GM12878 (cell line): ENCODE data around the gene NXPE4. TPM values are rescaled to one million over a fixed set of nuclear protein-coding genes. Genes with fewer than 3 reads are reported as not detected.
A peak's percentile ranks its signal among the peaks of the same experiment; 100 is the strongest.

Experiments
- ATAC-seq: fragments of 200-7000 bp; cut with Tn5 transposase; 3 replicates; pipeline ENCODE4 v1.9.1; 2020; ENCODE audit warnings: mild to moderate bottlenecking, moderate library complexity
- BruUV-seq: library from RNA; stranded (reverse); fragments of 400-500 nt; replicated peaks from 2 replicates; lab custom pipeline; 2021; lab: Mats Ljungman, UMichigan
- CTCF ChIA-PET: fragments of 300-600 bp; sonication (Branson Sonifier 250); formaldehyde crosslinking; extraction: SDS; loops from one replicate; lab custom pipeline; 2021; ENCODE audit warnings: inconsistent platforms; lab: Yijun Ruan, JAX
- POLR2A ChIA-PET: fragments of 350-600 bp; formaldehyde crosslinking; extraction: SDS; loops from one replicate; lab custom pipeline; 2021; ENCODE audit warnings: inconsistent platforms; lab: Charles Lee
- RAD21 ChIA-PET: fragments of 300-600 bp; sonication (Branson Sonifier 250); formaldehyde crosslinking; loops from one replicate; lab custom pipeline; 2023; ENCODE audit warnings: antibody characterized with exemption; ENCODE audit not compliant: unreplicated experiment; lab: Charles Lee
- SMC1A ChIA-PET: fragments of 300-600 bp; sonication (Branson Sonifier 250); formaldehyde crosslinking; loops from one replicate; lab custom pipeline; 2023; ENCODE audit not compliant: unreplicated experiment, uncharacterized antibody; lab: Charles Lee
- DNase-seq: peaks from one replicate; pipeline ENCODE4 v3.0.0-alpha.2; 2011; ENCODE audit warnings: low read depth, low spot score
- FAIRE-seq: peaks from 3 replicates; lab custom pipeline; 2011; peaks lifted over from hg19 to GRCh38; lab: Jason Lieb, UNC
- H2AFZ ChIP-seq: 2 replicates; pipeline ENCODE4 v1.6.0; 2011; ENCODE audit warnings: low read depth, low read length, control low read depth; ENCODE audit not compliant: control insufficient read depth
- H3K27ac ChIP-seq: 2 replicates; pipeline ENCODE4 v1.5.1; 2011; ENCODE audit warnings: control low read depth; ENCODE audit not compliant: control insufficient read depth, insufficient read depth
- H3K27me3 ChIP-seq, 2 experiments: replicated peaks in 1 of 2; 2 replicates each; pipeline versions ENCODE4 v1.6.0 to v1.6.1; 2011; ENCODE audit warnings: low read length in 1 of 2; ENCODE audit not compliant: control insufficient read depth in 2 of 2, insufficient read depth in 2 of 2
- H3K36me3 ChIP-seq, 2 experiments: 2 replicates each; pipeline ENCODE4 v1.5.1; 2011; ENCODE audit warnings: low read length in 1 of 2; ENCODE audit not compliant: control insufficient read depth in 2 of 2, insufficient read depth in 2 of 2
- H3K4me1 ChIP-seq: 2 replicates; pipeline ENCODE4 v1.6.1; 2011; ENCODE audit warnings: mild to moderate bottlenecking, low read length, moderate library complexity, mixed read lengths; ENCODE audit not compliant: control insufficient read depth, insufficient read depth
- H3K4me2 ChIP-seq: 2 replicates; pipeline ENCODE4 v1.6.0; 2011; ENCODE audit warnings: control low read depth; ENCODE audit not compliant: control insufficient read depth, insufficient read depth
- H3K4me3 ChIP-seq: fragments of 200-600 bp; sonication (generic); 2 replicates; pipeline ENCODE4 v1.5.1; 2016
- H3K79me2 ChIP-seq: 2 replicates; pipeline ENCODE4 v1.6.0; 2011; ENCODE audit warnings: low read length; ENCODE audit not compliant: control insufficient read depth, insufficient read depth
- H3K9ac ChIP-seq: 2 replicates; pipeline ENCODE4 v1.8.0; 2011; ENCODE audit warnings: low read length, control low read depth, mixed read lengths; ENCODE audit not compliant: control insufficient read depth, insufficient read depth
- H3K9me3 ChIP-seq: replicated peaks from 3 replicates; pipeline ENCODE4 v1.5.1; 2011; ENCODE audit warnings: mild to moderate bottlenecking, low read length; ENCODE audit not compliant: control insufficient read depth, insufficient read depth
- H4K20me1 ChIP-seq: 2 replicates; pipeline ENCODE4 v1.6.0; 2011; ENCODE audit not compliant: control insufficient read depth, insufficient read depth
- ATF7 ChIP-seq: fragments of 450-650 bp; IDR thresholded peaks from 2 replicates; pipeline ENCODE4 v1.6.1; 2016; ENCODE audit warnings: low read depth, mild to moderate bottlenecking
- CHD2 ChIP-seq: IDR thresholded peaks from 2 replicates; pipeline ENCODE4 v1.6.1; 2011; ENCODE audit warnings: low read depth, low read length, improper control_type of control experiment, borderline replicate concordance
- EP300 ChIP-seq, 2 experiments: fragments of 150-350 bp in 1 of 2; IDR thresholded peaks; 2 replicates each; pipeline ENCODE4 v1.6.1; 2011 to 2012; ENCODE audit warnings: low read depth in 2 of 2, low read length in 2 of 2, borderline replicate concordance in 1 of 2, improper control_type of control experiment in 1 of 2, inconsistent platforms in 1 of 2; ENCODE audit not compliant: control insufficient read depth in 1 of 2
- IKZF2 ChIP-seq, 2 experiments: fragments of 450-650 bp; IDR thresholded peaks; 2 replicates each; pipeline ENCODE4 v1.6.1; 2017; ENCODE audit warnings: mild to moderate bottlenecking in 2 of 2, moderate library complexity in 2 of 2
- JUNB ChIP-seq: IDR thresholded peaks from 2 replicates; pipeline ENCODE4 v1.6.1; 2016; ENCODE audit warnings: antibody characterized with exemption, mild to moderate bottlenecking
- LARP7 ChIP-seq: fragments of 450-650 bp; IDR thresholded peaks from 2 replicates; pipeline ENCODE4 v1.6.1; 2017; ENCODE audit warnings: mild to moderate bottlenecking
- MLLT1 ChIP-seq: fragments of 450-650 bp; IDR thresholded peaks from 2 replicates; pipeline ENCODE4 v1.6.1; 2016; ENCODE audit warnings: mild to moderate bottlenecking
- MYB ChIP-seq: fragments of 150-350 bp; IDR thresholded peaks from 2 replicates; pipeline ENCODE4 v1.6.1; 2014; ENCODE audit warnings: mild to moderate bottlenecking, low read depth, low read length, borderline replicate concordance
- NR2C2 ChIP-seq: IDR thresholded peaks from 2 replicates; pipeline ENCODE4 v1.6.1; 2011; ENCODE audit warnings: borderline replicate concordance, low read depth; ENCODE audit not compliant: control insufficient read depth, insufficient read length
- RUNX3 ChIP-seq: IDR thresholded peaks from 2 replicates; pipeline ENCODE4 v1.6.1; 2012; ENCODE audit warnings: low read length, inconsistent platforms
- SIX5 ChIP-seq: IDR thresholded peaks from 2 replicates; pipeline ENCODE4 v1.6.1; 2011; ENCODE audit warnings: mild to moderate bottlenecking, low read depth, low read length, moderate library complexity; ENCODE audit not compliant: severe bottlenecking
- SMC3 ChIP-seq: IDR thresholded peaks from 2 replicates; pipeline ENCODE4 v1.6.1; 2011; ENCODE audit warnings: low read length, improper control_type of control experiment, borderline replicate concordance
- SREBF1 ChIP-seq: IDR thresholded peaks from 2 replicates; pipeline ENCODE4 v1.6.1; 2012; ENCODE audit warnings: mild to moderate bottlenecking, low read length
- STAT3 ChIP-seq: IDR thresholded peaks from 2 replicates; pipeline ENCODE4 v1.6.1; 2011; ENCODE audit warnings: low read depth, low read length, improper control_type of control experiment
- TARDBP ChIP-seq: IDR thresholded peaks from 2 replicates; pipeline ENCODE4 v1.6.1; 2016; ENCODE audit warnings: borderline replicate concordance
- TCF12 ChIP-seq: IDR thresholded peaks from 2 replicates; pipeline ENCODE4 v1.6.1; 2011; ENCODE audit warnings: low read depth, mild to moderate bottlenecking, low read length
- ZNF384 ChIP-seq: IDR thresholded peaks from 2 replicates; pipeline ENCODE4 v1.6.1; 2012; ENCODE audit warnings: low read depth, mild to moderate bottlenecking, low read length, improper control_type of control experiment, borderline replicate concordance
- ZNF592 ChIP-seq: fragments of 450-650 bp; IDR thresholded peaks from 2 replicates; pipeline ENCODE4 v1.6.1; 2017; ENCODE audit warnings: mild to moderate bottlenecking, moderate library complexity
- WGBS: methylation state at CpG from one replicate; pipeline ENCODE4 v1.1.6; 2016; ENCODE audit warnings: low lambda C conversion rate; ENCODE audit not compliant: insufficient replicate concordance, insufficient coverage; ENCODE audit errors: missing lambda C conversion rate; 5-methylcytosine and 5-hydroxymethylcytosine counted together
- in situ Hi-C: fragments of 300-500 bp; cut with MboI; formaldehyde crosslinking; loops from 9 replicates; pipeline ENCODE4 v1.14.3; 2018; ENCODE audit warnings: mixed read lengths
- intact Hi-C: fragments of 100-400 bp; cut with micrococcal nuclease; formaldehyde crosslinking; loops from one replicate; pipeline ENCODE4 v1.14.2; 2022; ENCODE audit not compliant: unreplicated experiment
- polyA plus RNA-seq, 11 experiments: library from polyadenylated mRNA; depleted of rRNA in 4 of 11; unstranded in 6 of 11; stranded (reverse) in 5 of 11; fragments of >200 nt; fragmentation: Nextera tagmentation in 4 of 11; fragmentation: Illumina TruSeq in 1 of 11; extraction: Ambion mirVana in 4 of 11; extraction: Trizol in 1 of 11; gene quantifications; 1 replicate in 1 of 11; 2 replicates in 10 of 11; pipeline versions ENCODE4 v1.2.1 to v1.2.3, GENCODE V29; 2011 to 2016; ENCODE audit warnings: inconsistent platforms in 2 of 11, missing spikeins in 2 of 11, low read depth in 1 of 11
- total RNA-seq, 4 experiments: library from RNA; depleted of rRNA in 3 of 4; stranded (reverse); fragments of >200 nt in 3 of 4; fragmentation: Illumina TruSeq in 1 of 4; extraction: Trizol in 1 of 4; gene quantifications; 2 replicates each; pipeline versions ENCODE4 v1.2.1 to v1.2.3, GENCODE V29; 2013 to 2021

The NXPE4 gene
- total and polyA plus RNA-seq, 10 of the 15 experiments (the other 5 are each of a cell fraction or from before 2014, with no cell fraction given) = not detected

GRCh38 chr11:114615448-114616361, 20.1 kb upstream of the NXPE4 start (continued):
- TF ChIP-seq MLLT1 = no peak
- no peak for TF ChIP-seq MYB
- TF ChIP-seq TCF12 = no peak

GRCh38 chr11:114614127-114614720, 18.6 kb upstream of the NXPE4 start:
- no peak overlapping the region for H3K4me2 ChIP-seq
- ChIA-PET POLR2A (no interaction called here), SMC1A (no interaction called here), RAD21 (no interaction called here), CTCF (no interaction called here)
- H3K9me3 ChIP-seq = no peaks in the 10 kb centered on the region
- intact Hi-C loops = no loop called here
- no peak overlapping the region for H3K27ac ChIP-seq
- no peak overlapping the region for H2AFZ ChIP-seq
- H4K20me1 ChIP-seq = peaks cover 7% of the 10 kb centered on the region
- in situ Hi-C loops = no loop called here
- H3K4me1 ChIP-seq = no peaks in the 10 kb centered on the region
- DNase-seq (no peak), FAIRE-seq (no peak), ATAC-seq (peak; percentile 4; the same call in 1 of the 3 replicates)
- no TSS peak for BruUV-seq
- WGBS = 1% methylated on average over 11 of the region's 11 CpGs
- H3K79me2 ChIP-seq = no peaks in the 10 kb centered on the region
- H3K9ac ChIP-seq = no peak overlapping the region
- H3K27me3 ChIP-seq = no peaks in the 10 kb centered on the region
- no peaks in the 10 kb centered on the region for H3K36me3 ChIP-seq
- H3K4me3 ChIP-seq = no peak overlapping the region
- TF ChIP-seq CHD2 (no peak), SREBF1 (peak; percentile 56; the same call in 1 of the 2 replicates), IKZF2 (IDR thresholded peaks at IDR 0.05) (no peak), NR2C2 (no peak), LARP7 (no peak), ZNF592 (no peak), TARDBP (no peak), EP300 (IDR thresholded peaks at IDR 0.05; ENCODE audit: borderline replicate concordance in 1 of 2, control insufficient read depth in 1 of 2, low read depth in 2 of 2, low read length in 2 of 2) (no peak), SMC3 (no peak), ATF7 (no peak), RUNX3 (no peak), SIX5 (no peak), STAT3 (no peak), JUNB (no peak), ZNF384 (no peak)
